Naive B cell (primary cell): ENCODE measurements around the gene SLC45A3. TPM values are rescaled to one million over a fixed set of nuclear protein-coding genes. Genes with fewer than 3 reads are reported as not detected.

Source experiments
- ATAC-seq, 2 donors: fragments of 150-1000 bp; cut with Tn5 transposase; 2 replicates each; pipeline ENCODE4 v1.10.0; 2021; ENCODE audit warnings: low read depth in 2 of 2, mild to moderate bottlenecking in 2 of 2, moderate library complexity in 2 of 2
- DNase-seq: peaks from one replicate; pipeline ENCODE4 v3.0.0; 2022
- H3K27ac Mint-ChIP-seq, 6 donors: one replicate each; pipeline ENCODE4 v1.8.0; 2020 to 2022; ENCODE audit warnings: mild to moderate bottlenecking in 6 of 6, mixed read lengths in 6 of 6, moderate library complexity in 5 of 6, inconsistent platforms in 2 of 6
- H3K27me3 Mint-ChIP-seq, 3 donors: one replicate each; pipeline ENCODE4 v1.8.0; 2021 to 2022; ENCODE audit warnings: mixed read lengths in 3 of 3, mild to moderate bottlenecking in 1 of 3
- H3K36me3 Mint-ChIP-seq, 2 donors: one replicate each; pipeline ENCODE4 v1.8.0; 2020 to 2022; ENCODE audit warnings: mixed read lengths in 2 of 2, inconsistent platforms in 1 of 2, mild to moderate bottlenecking in 1 of 2
- H3K4me1 Mint-ChIP-seq, 3 donors: one replicate each; pipeline ENCODE4 v1.8.0; 2020 to 2022; ENCODE audit warnings: mixed read lengths in 3 of 3, inconsistent platforms in 1 of 3, mild to moderate bottlenecking in 1 of 3, moderate library complexity in 1 of 3
- H3K4me3 Mint-ChIP-seq, 8 donors: one replicate each; pipeline ENCODE4 v1.8.0; 2020 to 2022; ENCODE audit warnings: mild to moderate bottlenecking in 8 of 8, mixed read lengths in 8 of 8, moderate library complexity in 8 of 8, inconsistent platforms in 2 of 8
- H3K9me3 Mint-ChIP-seq, 7 donors: one replicate each; pipeline ENCODE4 v1.8.0; 2020 to 2022; ENCODE audit warnings: mixed read lengths in 7 of 7, mild to moderate bottlenecking in 5 of 7, inconsistent platforms in 2 of 7, moderate library complexity in 1 of 7
- polyA plus RNA-seq, 6 donors: library from polyadenylated mRNA; unstranded; fragments of 300-500 nt; fragmentation: Illumina TruSeq; gene quantifications; one replicate each; pipeline ENCODE4 v1.2.3, GENCODE V29; 2021; ENCODE audit warnings: low read depth in 6 of 6

The SLC45A3 gene
- polyA plus RNA-seq, 6 donors from 2014 or later: 0.96 to 5.4 (median 4.0) TPM

DNA sequence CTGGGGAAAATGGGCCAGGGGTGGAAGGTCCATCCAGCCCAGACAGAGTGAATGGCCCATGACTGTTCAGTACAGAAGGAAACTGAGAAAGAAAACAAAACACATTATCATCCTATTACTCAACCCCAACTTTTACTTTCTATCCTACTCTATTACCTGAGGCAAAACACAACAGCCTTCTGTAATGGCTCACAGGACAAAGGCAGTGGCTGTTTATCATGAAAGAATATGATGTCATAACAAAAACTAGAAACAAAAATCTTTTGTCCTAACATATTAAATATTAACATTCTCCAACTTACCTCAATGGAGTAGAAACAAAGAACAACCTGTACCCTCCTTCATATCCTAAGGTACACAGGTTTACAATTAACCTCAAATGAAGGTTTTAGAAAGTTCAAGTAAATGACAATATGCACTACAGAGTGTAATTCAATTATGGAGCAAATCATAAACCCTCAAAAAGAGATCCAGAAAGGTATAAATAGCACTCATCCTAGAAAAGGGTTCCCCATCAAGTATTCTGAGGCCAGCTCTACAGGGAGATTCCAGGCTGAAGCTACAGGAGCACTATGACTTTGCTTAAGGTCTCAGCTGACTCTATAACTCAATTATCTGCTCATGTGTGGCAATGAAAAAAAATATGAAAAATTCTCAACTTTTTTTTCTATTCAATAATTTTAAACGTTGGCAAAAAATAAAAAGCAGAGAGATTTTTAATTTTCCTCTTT is 63.6 kb downstream of the SLC45A3 start:
- no peak overlapping the region for H3K4me3 Mint-ChIP-seq
- peaks cover 6 to 15% of the 10 kb centered on the region in 2 donors for H3K36me3 Mint-ChIP-seq
- H3K27ac Mint-ChIP-seq: peak overlapping the region in 3 of 6 donors; percentile 9 to 41 (median 18)
- no peak for ATAC-seq
- H3K27me3 Mint-ChIP-seq: no peaks in the 10 kb centered on the region
- H3K4me1 Mint-ChIP-seq: peaks cover 6 to 19% (median 11%) of the 10 kb centered on the region in 3 donors
- H3K9me3 Mint-ChIP-seq: no peaks in the 10 kb centered on the region
- no peak for DNase-seq

DNA sequence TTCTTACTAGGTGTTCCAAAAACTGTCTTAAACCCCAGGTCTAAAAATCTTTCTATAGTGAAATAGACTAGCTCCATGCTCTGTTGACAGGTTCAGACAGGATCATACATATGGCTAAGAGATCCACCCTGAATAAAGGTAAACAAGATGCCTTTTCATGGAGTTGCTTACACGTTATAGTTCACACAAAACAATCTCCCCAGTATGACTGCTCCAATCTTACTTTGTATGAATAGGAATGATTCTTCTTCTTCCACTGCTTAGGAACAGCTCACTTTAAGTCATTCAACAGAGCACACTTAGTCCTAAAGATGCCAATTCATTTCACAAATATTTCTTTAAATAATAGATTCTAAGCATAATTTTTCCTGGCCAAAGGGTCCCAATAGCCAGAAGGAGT is 64.5 kb downstream of the SLC45A3 start:
- H3K27ac Mint-ChIP-seq: peak overlapping the region in 4 of 6 donors; percentile 41 to 88 (median 50)
- H3K4me3 Mint-ChIP-seq: no peak overlapping the region
- ATAC-seq: no peak
- no peak for DNase-seq
- H3K27me3 Mint-ChIP-seq: no peaks in the 10 kb centered on the region
- peaks cover 15 to 20% (median 15%) of the 10 kb centered on the region in 3 donors for H3K4me1 Mint-ChIP-seq
- H3K9me3 Mint-ChIP-seq: no peaks in the 10 kb centered on the region
- H3K36me3 Mint-ChIP-seq: peaks cover 6 to 15% of the 10 kb centered on the region in 2 donors

DNA sequence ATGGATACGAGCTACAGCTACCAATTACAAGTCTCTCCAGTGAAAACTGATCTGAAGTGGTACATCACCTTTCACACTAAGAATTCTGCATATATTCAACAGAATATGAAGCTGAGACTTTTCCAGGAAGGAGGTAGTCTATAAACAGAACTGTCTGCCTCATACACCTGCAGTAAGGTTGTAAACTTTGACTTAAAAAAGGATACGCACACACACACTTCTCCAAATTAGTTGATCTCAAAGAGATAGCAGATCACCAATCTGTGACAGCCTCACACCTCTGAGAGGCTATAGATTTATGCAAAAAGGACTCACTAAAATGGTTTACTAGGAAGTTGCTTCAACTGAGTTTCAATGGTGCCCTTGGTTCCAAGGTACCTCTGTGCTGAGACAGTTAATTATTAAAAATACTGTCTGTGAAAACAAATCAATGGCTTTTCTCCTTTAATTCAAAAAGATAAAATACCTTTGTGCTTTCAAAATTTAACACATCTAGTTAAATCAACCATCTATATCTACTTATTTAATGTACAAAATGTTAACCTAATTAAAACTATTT is 66.4 kb downstream of the SLC45A3 start:
- H3K4me3 Mint-ChIP-seq: no peak overlapping the region
- ATAC-seq: peak in 1 of 2 donors; percentile 47
- peak overlapping the region in 3 of 6 donors; percentile 42 to 78 (median 49) for H3K27ac Mint-ChIP-seq
- H3K4me1 Mint-ChIP-seq: peaks cover 14 to 27% (median 25%) of the 10 kb centered on the region in 3 donors
- no peaks in the 10 kb centered on the region for H3K9me3 Mint-ChIP-seq
- no peaks in the 10 kb centered on the region for H3K27me3 Mint-ChIP-seq
- no peaks in the 10 kb centered on the region for H3K36me3 Mint-ChIP-seq
- no peak for DNase-seq

DNA sequence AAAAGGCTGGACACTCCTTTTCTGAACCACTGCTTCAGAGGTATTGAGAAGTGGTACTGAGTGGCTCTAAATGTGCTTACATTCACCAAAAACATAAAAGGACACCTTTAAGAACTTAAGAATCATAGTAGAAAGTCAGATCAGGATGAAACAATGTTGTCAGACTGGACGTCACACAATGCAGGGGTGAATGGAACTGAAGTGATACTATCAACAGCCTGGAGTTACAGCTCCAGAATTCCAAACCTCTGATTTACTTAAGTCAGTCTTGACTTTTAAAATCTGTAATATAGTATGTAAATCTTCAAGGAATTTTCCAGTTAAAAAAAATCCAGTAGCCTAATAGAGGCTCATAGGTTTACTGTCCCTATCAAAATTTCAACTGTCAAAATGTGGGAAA is 67.8 kb downstream of the SLC45A3 start:
- Mint-ChIP-seq H3K36me3 (peaks cover 0 to 4% of the 10 kb centered on the region in 2 donors), H3K4me3 (no peak overlapping the region), H3K27ac (no peak overlapping the region), H3K9me3 (no peaks in the 10 kb centered on the region), H3K4me1 (peaks cover 14 to 28% (median 27%) of the 10 kb centered on the region in 3 donors), H3K27me3 (no peaks in the 10 kb centered on the region)
- DNase-seq: no peak
- no peak for ATAC-seq

DNA sequence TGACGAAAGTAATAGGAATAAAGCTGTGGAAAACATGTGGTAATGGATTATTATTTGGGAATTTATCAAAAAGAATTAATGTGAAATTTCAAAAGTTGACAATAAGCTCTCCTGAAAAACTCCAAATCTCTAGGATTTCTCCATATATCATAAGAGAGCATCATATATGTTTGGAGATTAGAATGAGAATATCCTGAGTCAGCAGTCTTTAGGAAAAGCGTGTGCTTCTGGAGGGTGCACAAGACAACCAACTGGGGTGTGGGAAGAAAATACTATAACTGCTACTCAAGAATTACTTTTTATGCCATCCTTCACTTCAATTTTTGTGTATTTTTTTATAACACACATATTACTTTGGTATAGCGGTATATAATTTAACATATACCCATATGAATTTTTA is 68.2 kb downstream of the SLC45A3 start:
- Mint-ChIP-seq H3K4me3 (no peak overlapping the region), H3K27me3 (no peaks in the 10 kb centered on the region), H3K4me1 (peaks cover 14 to 28% (median 27%) of the 10 kb centered on the region in 3 donors), H3K27ac (no peak overlapping the region), H3K9me3 (no peaks in the 10 kb centered on the region), H3K36me3 (peaks cover 0 to 4% of the 10 kb centered on the region in 2 donors)
- no peak for ATAC-seq
- DNase-seq: no peak

DNA sequence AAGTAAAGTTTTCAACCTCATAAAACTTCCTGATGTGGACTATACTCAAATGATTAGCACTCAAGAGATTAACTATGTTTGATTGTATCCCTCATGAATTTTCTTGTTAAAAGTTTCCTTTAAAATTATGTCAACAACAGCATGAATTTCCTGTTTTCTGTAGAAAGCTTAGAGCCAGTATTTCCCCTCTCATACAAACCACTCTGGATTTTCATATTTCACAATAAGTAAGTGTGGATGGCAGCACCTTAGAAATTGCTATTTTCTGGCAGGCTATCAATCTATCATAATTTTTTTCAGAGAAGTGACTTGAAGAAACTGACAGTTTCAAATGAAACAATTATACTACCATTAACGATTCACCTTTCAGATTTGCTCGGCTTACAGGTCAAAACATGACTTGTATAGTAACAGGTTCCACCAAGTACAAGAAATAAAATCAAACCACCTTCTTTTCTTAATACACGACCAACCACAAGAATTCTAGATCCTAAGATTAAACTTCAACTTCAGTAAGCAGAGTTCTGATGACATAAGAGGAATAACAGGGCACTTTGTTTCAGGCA is 69.3 kb downstream of the SLC45A3 start:
- Mint-ChIP-seq H3K27ac (peak overlapping the region in 5 of 6 donors; percentile 41 to 89 (median 78)), H3K4me3 (no peak overlapping the region), H3K4me1 (peaks cover 14 to 28% (median 27%) of the 10 kb centered on the region in 3 donors), H3K27me3 (no peaks in the 10 kb centered on the region), H3K9me3 (no peaks in the 10 kb centered on the region), H3K36me3 (peaks cover 0 to 4% of the 10 kb centered on the region in 2 donors)
- ATAC-seq (no peak), DNase-seq (no peak)

DNA sequence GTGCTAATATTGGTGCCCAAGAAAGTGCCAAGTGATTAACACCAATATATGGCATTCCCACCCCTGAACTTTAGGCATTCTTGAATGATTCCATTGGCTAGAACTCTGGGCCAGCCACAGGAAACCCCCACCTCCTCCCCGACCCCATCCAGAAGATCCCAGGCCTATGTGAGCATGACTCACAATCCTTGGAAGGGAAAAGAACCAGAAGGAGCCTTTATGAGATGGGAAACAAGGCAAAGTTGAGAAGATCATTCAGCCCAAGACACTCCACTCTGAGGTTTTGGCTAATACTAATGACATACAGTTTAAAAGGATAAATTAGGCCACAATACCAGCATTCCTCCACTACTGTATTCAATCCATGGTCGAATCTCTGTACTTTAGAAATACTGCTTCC is 70.3 kb downstream of the SLC45A3 start:
- Mint-ChIP-seq H3K4me1 (peaks cover 17 to 30% (median 29%) of the 10 kb centered on the region in 3 donors), H3K27me3 (no peaks in the 10 kb centered on the region), H3K36me3 (peaks cover 3 to 6% of the 10 kb centered on the region in 2 donors), H3K9me3 (no peaks in the 10 kb centered on the region), H3K4me3 (no peak overlapping the region), H3K27ac (peak overlapping the region in 1 of 6 donors; percentile 26)
- no peak for DNase-seq
- ATAC-seq: no peak

Other genes with a start within 250 kb of the SLC45A3 start
- gene BLACAT1, start 224.5 kb downstream of the SLC45A3 start, polyA plus RNA-seq: not detected
- 1 to 10 TPM in 1 of 6 donors, under 1 TPM in 3, not detected in 2; 0.40 to 1.4 (median 0.50) TPM for gene CDK18, start 175.8 kb downstream of the SLC45A3 start, polyA plus RNA-seq
- gene ELK4, start 48.5 kb downstream of the SLC45A3 start, polyA plus RNA-seq: 10 to 100 TPM in 1 of 6 donors, 1 to 10 TPM in 5; 4.8 to 10.2 (median 6.0) TPM
- gene NUCKS1, start 69.7 kb upstream of the SLC45A3 start, polyA plus RNA-seq: 10 to 100 TPM in 5 of 6 donors, 1 to 10 TPM in 1; 4.9 to 18.9 (median 16.2) TPM
- gene RAB29, start 95.0 kb upstream of the SLC45A3 start, polyA plus RNA-seq: 100 to 1,000 TPM in 4 of 6 donors, 10 to 100 TPM in 2; 70.2 to 136 (median 112) TPM
- 10 to 100 TPM in 4 of 6 donors, 1 to 10 TPM in 1, under 1 TPM in 1; 0.11 to 14.4 (median 10.5) TPM for gene SLC41A1, start 132.7 kb upstream of the SLC45A3 start, polyA plus RNA-seq
- gene PM20D1, start 169.6 kb upstream of the SLC45A3 start, polyA plus RNA-seq: 1 to 10 TPM in 3 of 6 donors, under 1 TPM in 2, not detected in 1; 0.43 to 3.0 (median 1.0) TPM